ENCODE data around the gene MAT1A. TPM values are rescaled to one million over a fixed set of nuclear protein-coding genes. Genes with fewer than 3 reads are reported as not detected.

Gene MAT1A
- total and polyA plus RNA-seq, 4 donors = 179 to 759 (median 494) TPM

- no peak for TF ChIP-seq FOXA1 (IDR thresholded peaks at IDR 0.05)
- TF ChIP-seq GABPA (IDR thresholded peaks at IDR 0.05 in 1 of 2, conservative IDR thresholded peaks at IDR 0.05 in 1 of 2) = no peak
- no peak for TF ChIP-seq RXRA (IDR thresholded peaks at IDR 0.05)
- TF ChIP-seq HNF4G (IDR thresholded peaks at IDR 0.05) = no peak
Observed at GRCh38 chr10:80264081-80265056, 25.1 kb downstream of the MAT1A start (continued).

- no peak overlapping the region for H3K27ac ChIP-seq (ENCODE audit: low read depth in 1 of 2, low read length in 2 of 2)
- H3K9me3 ChIP-seq (ENCODE audit: control insufficient read depth in 4 of 4, low read length in 3 of 4) = no peaks in the 10 kb centered on the region
- TF ChIP-seq HNF4G (IDR thresholded peaks at IDR 0.05) = no peak
- TF ChIP-seq RAD21 (IDR thresholded peaks at IDR 0.05) = peak in 1 of 2 donors; percentile 11
- no peak for TF ChIP-seq ATF3 (IDR thresholded peaks at IDR 0.05)
- peaks cover 0 to 5% (median 0%) of the 10 kb centered on the region in 4 donors for H3K4me1 ChIP-seq (ENCODE audit: control insufficient read depth in 4 of 4, insufficient read depth in 4 of 4, low read length in 3 of 4)
- H3K9ac ChIP-seq (ENCODE audit: low read depth in 1 of 2, low read length in 2 of 2) = no peak overlapping the region
- no peaks in the 10 kb centered on the region for H3K27me3 ChIP-seq (ENCODE audit: control insufficient read depth in 4 of 4, insufficient read depth in 4 of 4, low read length in 3 of 4)
- 96% methylated on average over 6 of the region's 6 CpGs for WGBS
- H3K4me3 ChIP-seq (ENCODE audit: low read depth in 1 of 3, low read length in 3 of 3) = no peak overlapping the region
- no peak for DNase-seq (ENCODE audit: low spot score)
- no peaks in the 10 kb centered on the region for H3K36me3 ChIP-seq (ENCODE audit: control insufficient read depth in 4 of 4, insufficient read depth in 3 of 4, low read depth in 1 of 4, low read length in 3 of 4)
Observed at GRCh38 chr10:80261316-80262030, 28.0 kb downstream of the MAT1A start.

GRCh38 chr10:80260295-80261243 is 28.9 kb downstream of the MAT1A start:
- Histone ChIP-seq H3K4me3 (ENCODE audit: low read depth in 1 of 3, low read length in 3 of 3) (no peak overlapping the region), H3K9me3 (ENCODE audit: control insufficient read depth in 4 of 4, low read length in 3 of 4) (no peaks in the 10 kb centered on the region), H3K27ac (ENCODE audit: low read depth in 1 of 2, low read length in 2 of 2) (no peak overlapping the region), H3K9ac (ENCODE audit: low read depth in 1 of 2, low read length in 2 of 2) (no peak overlapping the region), H3K4me1 (ENCODE audit: control insufficient read depth in 4 of 4, insufficient read depth in 4 of 4, low read length in 3 of 4) (no peaks in the 10 kb centered on the region), H3K27me3 (ENCODE audit: control insufficient read depth in 4 of 4, insufficient read depth in 4 of 4, low read length in 3 of 4) (no peaks in the 10 kb centered on the region), H3K36me3 (ENCODE audit: control insufficient read depth in 4 of 4, insufficient read depth in 3 of 4, low read depth in 1 of 4, low read length in 3 of 4) (no peaks in the 10 kb centered on the region)
- DNase-seq (ENCODE audit: low spot score) = no peak
- no peak for TF ChIP-seq REST (IDR thresholded peaks at IDR 0.05)
- peak; percentile 84 for TF ChIP-seq CTCF (IDR thresholded peaks at IDR 0.05; ENCODE audit: low read depth, low read length, missing input control)
- TF ChIP-seq RAD21 (IDR thresholded peaks at IDR 0.05) = peak; percentile 70 to 82
- TF ChIP-seq FOXA2 (IDR thresholded peaks at IDR 0.05) = no peak
- WGBS = 48% methylated on average over 19 of the region's 19 CpGs
